ENCODE results near the gene MACROD2. TPM values are rescaled to one million over a fixed set of nuclear protein-coding genes. Genes with fewer than 3 reads are reported as not detected.

The MACROD2 gene
- total RNA-seq, 1 donor from 2014 or later: 3.5 TPM

- intact Hi-C loops (cut with DNase I): no loop called here
- no peaks in the 10 kb centered on the region for H3K4me1 ChIP-seq
- no peak overlapping the region for H3K27ac ChIP-seq
- H3K36me3 ChIP-seq: no peaks in the 10 kb centered on the region
- no peaks in the 10 kb centered on the region for H3K9me3 ChIP-seq
- no peak overlapping the region for H3K4me3 ChIP-seq
- no peak for DNase-seq (ENCODE audit: low spot score in 2 of 2)
- H3K27me3 ChIP-seq: no peaks in the 10 kb centered on the region
- TF ChIP-seq CTCF (IDR thresholded peaks at IDR 0.05): no peak
Measured at GRCh38 chr20:15163632-15164031, 1168.3 kb downstream of the MACROD2 start.

GRCh38 chr20:15164726-15165125 is 1169.4 kb downstream of the MACROD2 start:
- TF ChIP-seq CTCF (IDR thresholded peaks at IDR 0.05): no peak
- H3K9me3 ChIP-seq: no peaks in the 10 kb centered on the region
- no peak overlapping the region for H3K4me3 ChIP-seq
- no peak for DNase-seq (ENCODE audit: low spot score in 2 of 2)
- H3K27me3 ChIP-seq: no peaks in the 10 kb centered on the region
- no peaks in the 10 kb centered on the region for H3K36me3 ChIP-seq
- intact Hi-C loops (cut with DNase I): no loop called here
- H3K27ac ChIP-seq: no peak overlapping the region
- H3K4me1 ChIP-seq: no peaks in the 10 kb centered on the region

- intact Hi-C loops (cut with DNase I): no loop called here
- Histone ChIP-seq H3K4me3 (no peak overlapping the region), H3K4me1 (no peaks in the 10 kb centered on the region), H3K36me3 (no peaks in the 10 kb centered on the region), H3K27me3 (no peaks in the 10 kb centered on the region), H3K27ac (no peak overlapping the region), H3K9me3 (no peaks in the 10 kb centered on the region)
- DNase-seq (ENCODE audit: low spot score in 2 of 2): no peak
- TF ChIP-seq CTCF (IDR thresholded peaks at IDR 0.05): no peak
Measured at GRCh38 chr20:15166744-15167143, 1171.4 kb downstream of the MACROD2 start.

- Histone ChIP-seq H3K9me3 (no peaks in the 10 kb centered on the region), H3K4me1 (no peaks in the 10 kb centered on the region), H3K27ac (no peak overlapping the region), H3K27me3 (no peaks in the 10 kb centered on the region), H3K36me3 (no peaks in the 10 kb centered on the region), H3K4me3 (no peak overlapping the region)
- no peak for DNase-seq (ENCODE audit: low spot score in 2 of 2)
- intact Hi-C loops (cut with DNase I): no loop called here
- no peak for TF ChIP-seq CTCF (IDR thresholded peaks at IDR 0.05)
Measured at GRCh38 chr20:15171016-15171415, 1175.7 kb downstream of the MACROD2 start.

- no peak overlapping the region for H3K4me3 ChIP-seq
- intact Hi-C loops (cut with DNase I): no loop called here
Measured at GRCh38 chr20:15176929-15177328, 1181.6 kb downstream of the MACROD2 start.

More at GRCh38 chr20:15176929-15177328, 1181.6 kb downstream of the MACROD2 start:
- DNase-seq (ENCODE audit: low spot score in 2 of 2): no peak
- no peak for TF ChIP-seq CTCF (IDR thresholded peaks at IDR 0.05)
- no peaks in the 10 kb centered on the region for H3K36me3 ChIP-seq
- no peaks in the 10 kb centered on the region for H3K27me3 ChIP-seq
- no peak overlapping the region for H3K27ac ChIP-seq
- no peaks in the 10 kb centered on the region for H3K4me1 ChIP-seq
- no peaks in the 10 kb centered on the region for H3K9me3 ChIP-seq
